ENCODE data around the gene SLC24A2.

GRCh38 chr9:19785230-19785629 lies 3.6 kb downstream of the SLC24A2 start:
- TF ChIP-seq, protein P1, sequence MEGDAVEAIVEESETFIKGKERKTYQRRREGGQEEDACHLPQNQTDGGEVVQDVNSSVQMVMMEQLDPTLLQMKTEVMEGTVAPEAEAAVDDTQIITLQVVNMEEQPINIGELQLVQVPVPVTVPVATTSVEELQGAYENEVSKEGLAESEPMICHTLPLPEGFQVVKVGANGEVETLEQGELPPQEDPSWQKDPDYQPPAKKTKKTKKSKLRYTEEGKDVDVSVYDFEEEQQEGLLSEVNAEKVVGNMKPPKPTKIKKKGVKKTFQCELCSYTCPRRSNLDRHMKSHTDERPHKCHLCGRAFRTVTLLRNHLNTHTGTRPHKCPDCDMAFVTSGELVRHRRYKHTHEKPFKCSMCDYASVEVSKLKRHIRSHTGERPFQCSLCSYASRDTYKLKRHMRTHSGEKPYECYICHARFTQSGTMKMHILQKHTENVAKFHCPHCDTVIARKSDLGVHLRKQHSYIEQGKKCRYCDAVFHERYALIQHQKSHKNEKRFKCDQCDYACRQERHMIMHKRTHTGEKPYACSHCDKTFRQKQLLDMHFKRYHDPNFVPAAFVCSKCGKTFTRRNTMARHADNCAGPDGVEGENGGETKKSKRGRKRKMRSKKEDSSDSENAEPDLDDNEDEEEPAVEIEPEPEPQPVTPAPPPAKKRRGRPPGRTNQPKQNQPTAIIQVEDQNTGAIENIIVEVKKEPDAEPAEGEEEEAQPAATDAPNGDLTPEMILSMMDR (IDR thresholded peaks at IDR 0.05): no peak
- no peak for TF ChIP-seq EP300 (IDR thresholded peaks at IDR 0.05)
- TF ChIP-seq POLR2A (IDR thresholded peaks at IDR 0.05): no peak

Measured in tibial nerve (tissue), 4 donors.